GM18861 (cell line): Measurements from ENCODE around the gene ARHGAP24.
A peak's percentile ranks its signal among the peaks of the same experiment; 100 is the strongest.
"Not testable (repeated sequence)": the region's sequence is repeated elsewhere in the genome, so short reads cannot be mapped to it uniquely, and the experiment has no call there.

Experiments used
- ATAC-seq: cut with Tn5 transposase; IDR thresholded peaks from one replicate; pipeline ENCODE4 v1.9.1; 2021; ENCODE audit not compliant: unreplicated experiment

ARHGAP24 gene

DNA sequence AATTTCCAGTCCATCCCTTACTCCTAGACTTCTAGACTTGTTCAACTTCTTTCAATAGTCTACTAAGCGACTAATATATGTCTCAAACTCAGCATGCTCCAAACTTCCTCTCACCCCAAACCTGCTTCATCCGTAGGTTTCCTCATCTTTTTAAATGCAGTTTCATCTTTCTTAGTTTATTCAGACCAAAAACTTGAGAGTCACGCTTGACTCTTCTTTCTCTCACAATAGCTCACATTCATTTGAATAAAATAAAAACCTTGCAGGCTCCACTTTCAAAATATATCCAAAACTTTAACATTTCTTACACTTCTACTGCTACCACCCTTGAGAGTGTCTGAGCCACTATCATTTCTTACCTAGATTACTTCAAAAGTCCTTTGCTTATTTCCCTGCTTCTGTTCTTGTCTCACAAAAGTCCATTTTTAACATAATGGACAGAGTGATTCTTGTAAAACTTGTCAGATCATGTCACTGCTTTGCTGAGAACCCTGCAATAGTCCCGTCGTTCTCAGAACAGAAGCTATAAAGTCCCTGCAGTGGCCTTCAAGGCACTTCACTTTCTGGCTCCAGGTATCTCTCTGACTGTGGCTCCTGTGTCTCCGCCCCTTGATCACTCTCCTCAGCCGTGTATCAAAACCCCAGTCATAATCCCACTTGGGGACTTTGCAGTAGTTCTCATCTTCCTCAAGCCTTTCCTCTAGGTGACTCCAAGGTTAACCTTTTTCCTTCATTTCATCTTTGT lies 167.6 kb downstream of the ARHGAP24 start:
- ATAC-seq: peak; percentile 44

DNA sequence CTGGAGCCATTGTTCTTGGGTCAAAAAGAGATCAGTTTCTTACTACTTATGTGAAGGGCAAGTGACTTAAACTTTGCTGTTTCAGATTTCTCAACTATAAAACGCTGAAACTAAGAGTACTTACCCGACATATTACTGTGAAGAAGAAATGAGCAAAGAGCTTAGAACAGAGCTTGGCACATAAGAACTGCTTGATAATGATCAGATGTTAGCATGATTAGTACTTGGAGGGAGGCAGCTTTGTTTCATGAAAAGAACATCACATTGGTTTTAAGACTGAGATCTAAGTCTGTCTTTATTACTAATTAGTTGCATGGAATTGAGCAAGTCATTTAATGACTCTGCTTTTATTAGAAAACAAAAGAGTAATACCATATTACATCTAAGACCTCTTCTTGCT lies 169.1 kb downstream of the ARHGAP24 start:
- ATAC-seq: no peak

DNA sequence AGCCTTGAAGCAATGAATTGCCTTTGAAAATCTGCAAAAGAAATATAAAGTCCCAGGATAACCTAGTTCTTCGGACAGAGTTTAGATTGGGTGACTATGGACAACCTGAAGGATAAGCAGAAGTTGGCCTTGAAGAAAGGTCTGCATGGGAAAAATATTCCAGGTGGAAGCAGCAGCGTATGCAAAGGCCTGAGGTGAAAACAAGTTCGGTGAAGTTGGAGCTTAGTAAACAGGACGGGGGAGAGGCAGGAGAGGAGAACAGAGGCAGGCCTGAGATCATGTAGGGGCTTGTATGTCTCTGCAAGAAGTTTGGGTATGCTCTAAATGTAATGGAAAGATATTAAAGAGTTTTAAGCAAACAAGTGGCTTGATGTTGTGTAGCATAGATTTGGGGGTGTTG lies 176.0 kb downstream of the ARHGAP24 start:
- no peak for ATAC-seq

- ATAC-seq: no peak
These were observed 182.0 kb downstream of the ARHGAP24 start for GRCh38 chr4:85656759-85657505.

GRCh38 chr4:85658766-85659439 lies 184.0 kb downstream of the ARHGAP24 start:
- no peak for ATAC-seq

DNA sequence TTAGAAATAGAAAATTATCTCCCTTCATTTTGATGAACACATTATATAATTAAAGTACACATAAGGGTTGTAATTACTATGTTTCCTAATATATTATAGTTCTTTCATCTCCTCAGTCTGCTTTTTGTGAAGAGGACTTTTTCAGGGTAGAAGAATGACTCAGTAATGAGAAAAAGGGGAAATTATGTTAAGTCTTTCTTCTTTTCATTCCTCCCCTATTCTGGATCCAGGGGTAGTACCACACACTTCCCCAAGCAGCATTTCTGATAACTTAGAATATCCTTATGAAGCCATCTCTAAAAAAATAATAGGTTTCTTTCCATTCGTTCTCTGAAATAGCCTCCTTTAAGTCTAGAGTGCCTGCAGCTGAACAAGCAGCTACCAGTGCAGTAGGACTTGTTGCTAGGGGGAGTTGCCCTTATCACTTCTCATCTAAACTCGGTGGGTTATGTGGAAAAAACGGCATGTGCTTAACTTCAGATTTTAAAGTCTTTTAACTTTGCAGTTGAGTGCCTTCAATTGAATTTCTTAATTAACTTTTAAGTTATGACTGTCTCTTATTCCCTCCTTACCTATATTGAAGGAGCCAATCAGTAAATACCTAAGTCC lies 184.8 kb downstream of the ARHGAP24 start:
- ATAC-seq: no peak

DNA sequence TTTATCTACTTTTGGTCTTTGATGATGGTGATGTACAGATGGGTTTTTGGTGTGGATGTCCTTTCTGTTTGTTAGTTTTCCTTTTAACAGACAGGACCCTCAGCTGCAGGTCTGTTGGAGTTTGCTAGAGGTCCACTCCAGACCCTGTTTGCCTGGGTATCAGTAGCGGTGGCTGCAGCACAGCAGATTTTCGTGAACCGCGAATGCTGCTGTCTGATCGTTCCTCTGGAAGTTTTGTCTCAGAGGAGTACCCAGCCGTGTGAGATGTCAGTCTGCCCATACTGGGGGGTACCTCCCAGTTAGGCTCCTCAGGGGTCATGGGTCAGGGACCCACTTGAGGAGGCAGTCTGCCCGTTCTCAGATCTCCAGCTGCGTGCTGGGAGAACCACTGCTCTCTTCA lies 191.7 kb downstream of the ARHGAP24 start:
- not testable (repeated sequence) for ATAC-seq

GRCh38 chr4:85669204-85669603 lies 194.3 kb downstream of the ARHGAP24 start:
- ATAC-seq: no peak

DNA sequence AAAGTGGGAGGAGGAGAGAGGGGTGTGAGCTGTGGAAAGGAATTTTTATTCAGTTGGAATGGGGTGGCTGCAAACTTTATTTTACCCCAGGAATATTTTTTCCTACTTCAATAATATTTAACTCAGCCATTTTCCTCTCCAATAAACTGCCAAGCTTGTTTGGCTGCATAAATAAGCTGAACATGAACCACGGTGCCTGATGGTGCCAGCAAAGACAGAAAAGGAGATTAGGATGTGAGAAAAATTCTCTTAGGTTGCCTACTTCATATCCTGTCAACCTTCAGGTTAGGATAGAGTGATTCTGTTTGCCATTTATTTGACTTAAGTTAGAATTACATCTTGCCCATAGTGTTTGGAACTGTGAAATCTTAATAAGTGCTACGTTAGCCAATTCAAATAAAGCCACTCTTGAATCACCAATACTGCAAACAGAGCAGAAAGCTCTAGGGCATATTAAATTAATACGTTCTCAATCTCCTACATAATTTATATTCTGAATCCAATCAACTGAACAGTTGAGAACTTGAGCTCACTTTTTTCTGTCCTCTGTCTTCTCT lies 195.1 kb downstream of the ARHGAP24 start:
- ATAC-seq: no peak

DNA sequence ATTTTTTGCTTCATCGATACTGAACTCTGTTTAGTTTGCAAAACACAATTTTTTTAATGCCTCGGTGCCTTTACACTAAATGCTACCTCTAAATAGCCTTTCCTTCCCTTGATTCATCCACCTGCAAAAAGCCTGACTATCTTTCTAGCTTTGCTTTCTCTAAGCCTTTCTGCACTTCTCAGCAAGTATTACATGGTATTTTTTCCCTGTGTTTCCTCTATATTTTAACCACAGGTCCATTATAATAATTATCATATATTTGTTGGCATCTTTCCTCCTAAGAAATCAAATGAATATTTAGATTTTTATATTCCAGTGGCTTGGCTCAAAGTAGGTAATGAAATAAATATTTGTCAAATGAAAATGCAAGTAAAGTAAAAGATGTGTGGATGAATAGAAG lies 196.2 kb downstream of the ARHGAP24 start:
- no peak for ATAC-seq

DNA sequence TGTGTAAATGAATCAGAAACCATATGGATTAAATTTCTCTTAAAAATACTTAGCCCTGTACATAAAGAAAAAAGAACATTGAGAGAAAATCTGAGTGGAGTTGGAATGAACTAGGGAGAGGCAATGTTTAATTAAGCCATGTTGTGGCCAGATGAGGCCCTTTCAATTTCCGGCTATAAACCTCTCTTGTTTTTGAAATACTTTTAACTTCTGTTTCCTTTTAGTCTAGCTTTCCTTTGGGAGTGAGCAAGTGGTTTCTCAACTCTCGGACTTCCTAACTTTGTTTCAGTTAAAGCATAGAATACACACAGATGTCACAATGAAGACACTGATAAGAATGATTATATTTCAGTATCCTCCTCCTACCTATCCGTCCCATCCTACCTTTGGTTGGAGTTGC lies 197.2 kb downstream of the ARHGAP24 start:
- ATAC-seq: no peak

- ATAC-seq: no peak
These were observed 198.0 kb downstream of the ARHGAP24 start for GRCh38 chr4:85672959-85673358.

- no peak for ATAC-seq
These were observed 198.6 kb downstream of the ARHGAP24 start for GRCh38 chr4:85673540-85673939.

DNA sequence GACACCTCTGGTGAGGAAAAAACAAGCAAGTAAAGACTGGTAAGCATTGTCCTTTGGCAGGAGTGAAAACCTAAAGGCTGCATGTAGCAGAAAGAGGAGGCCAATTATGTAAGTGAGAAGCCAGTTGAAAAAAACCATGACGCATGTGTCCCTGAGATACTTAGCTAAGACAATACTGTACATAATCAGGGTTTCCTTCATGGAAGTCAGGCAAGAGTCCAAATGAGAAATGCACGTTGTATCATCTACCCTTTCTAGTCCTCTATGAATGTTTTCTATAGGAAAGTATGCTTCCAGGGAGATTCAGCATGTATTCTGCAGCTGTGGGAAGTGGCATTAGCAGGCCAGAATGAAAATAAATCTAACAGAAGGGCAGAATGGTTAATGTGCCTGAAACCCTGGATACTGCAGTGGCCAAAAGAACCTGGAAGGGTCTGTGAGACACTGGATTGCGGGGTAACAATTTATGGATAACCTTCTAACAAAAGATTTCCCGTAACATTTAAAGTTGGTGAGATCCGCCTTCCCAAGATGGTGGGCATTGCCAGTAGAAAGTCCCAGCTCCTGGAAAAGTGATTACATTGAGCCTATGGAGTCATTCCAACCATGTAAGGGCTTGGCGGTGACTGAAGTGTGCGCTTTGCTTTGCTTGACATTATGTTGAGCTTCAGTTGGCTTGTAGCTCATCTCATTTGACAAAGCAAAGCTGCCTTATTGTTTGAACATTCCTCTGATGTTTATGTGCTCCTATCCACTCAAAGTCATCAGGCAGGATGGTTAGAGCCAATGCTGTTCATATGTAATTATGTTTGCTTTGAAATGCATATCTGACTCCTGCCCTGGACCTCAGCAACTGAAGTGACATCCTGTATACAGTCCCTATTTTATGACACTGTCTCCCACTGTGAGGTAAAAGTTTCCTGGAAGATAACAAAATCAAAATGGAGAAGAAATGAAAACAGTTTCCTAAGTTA lies 200.4 kb downstream of the ARHGAP24 start:
- ATAC-seq: no peak

GRCh38 chr4:85676050-85676425 lies 201.1 kb downstream of the ARHGAP24 start:
- ATAC-seq: no peak

DNA sequence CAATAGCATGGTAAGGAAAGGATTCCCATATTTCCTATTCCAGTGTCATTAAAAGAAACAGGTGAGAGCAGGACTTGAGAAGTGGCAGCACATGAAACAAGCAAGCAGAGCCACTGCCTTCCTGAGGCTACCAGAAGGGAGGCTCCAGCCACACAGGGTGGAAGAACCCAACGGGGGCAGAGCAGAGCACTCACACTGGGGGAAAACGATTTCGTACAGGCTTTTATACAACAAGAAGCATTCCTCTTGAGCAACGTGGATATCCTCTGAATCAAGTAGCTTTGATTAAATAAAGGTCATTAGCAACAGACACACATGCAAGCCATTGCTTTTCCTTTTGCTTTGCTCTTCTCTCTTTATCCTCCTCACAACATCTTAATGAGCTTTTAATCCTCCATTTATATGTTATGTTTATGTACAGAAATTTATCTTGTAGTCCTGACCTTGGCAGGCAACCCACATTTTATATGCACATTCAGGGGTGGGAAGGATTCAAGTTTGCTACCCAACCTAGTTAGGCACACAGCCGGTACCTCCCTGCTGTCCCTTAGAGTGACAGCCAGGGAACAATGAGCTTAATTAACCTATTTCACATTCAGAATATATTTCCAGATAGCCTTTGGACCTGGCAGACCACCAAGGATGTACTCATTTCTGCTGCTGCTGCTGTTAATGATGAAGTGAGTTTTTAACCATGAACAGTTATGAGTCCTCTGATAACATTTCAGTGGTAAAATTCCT lies 202.1 kb downstream of the ARHGAP24 start:
- ATAC-seq: no peak

GRCh38 chr4:85681221-85681657 lies 206.3 kb downstream of the ARHGAP24 start:
- peak; percentile 43 for ATAC-seq

DNA sequence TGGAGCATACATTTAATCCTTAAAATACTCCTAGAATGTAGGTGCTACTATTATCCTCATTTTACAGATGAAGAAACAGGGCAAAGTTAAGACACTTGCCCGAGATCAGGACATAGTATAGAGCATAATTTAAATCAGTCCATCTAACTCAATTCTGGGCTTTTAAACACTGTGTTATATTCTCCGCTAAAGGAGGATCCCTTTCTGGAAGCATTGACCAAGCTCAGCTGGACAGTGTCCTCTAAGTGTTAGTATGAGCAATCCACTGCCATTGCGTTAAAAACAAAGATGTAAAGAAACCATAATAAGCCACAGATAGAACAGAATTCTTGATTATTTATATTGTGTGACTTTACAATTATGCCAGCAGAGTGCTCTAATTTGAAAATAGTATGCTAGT lies 207.0 kb downstream of the ARHGAP24 start:
- no peak for ATAC-seq

DNA sequence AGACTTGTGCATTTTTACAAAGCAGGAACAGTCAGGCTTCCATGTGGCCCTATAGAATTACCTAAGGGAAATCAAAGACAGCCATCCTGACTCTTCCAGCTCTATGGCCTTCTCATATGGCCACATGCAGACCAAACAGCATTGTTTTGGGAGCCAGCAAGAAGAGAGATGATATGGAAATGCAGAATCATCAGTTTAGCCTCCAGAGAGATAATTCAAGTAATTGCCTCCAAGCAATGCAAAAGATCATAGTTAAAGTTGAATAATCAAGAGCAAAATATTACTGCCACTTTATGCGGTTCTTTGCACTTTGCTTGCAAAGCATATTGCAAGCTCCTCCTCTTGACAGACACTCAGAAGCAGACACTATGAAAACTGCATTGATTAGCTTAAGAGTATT lies 207.4 kb downstream of the ARHGAP24 start:
- no peak for ATAC-seq
